GM10248 (cell line): ENCODE data around the gene UBLCP1.
A peak's percentile ranks its signal among the peaks of the same experiment; 100 is the strongest.
"Not testable (repeated sequence)": the region's sequence is repeated elsewhere in the genome, so short reads cannot be mapped to it uniquely, and the experiment has no call there.

Experiments used
- CTCF ChIA-PET: fragments of 300-600 bp; sonication (Branson Sonifier 250); formaldehyde crosslinking; extraction: SDS; loops from one replicate; lab custom pipeline; 2021; ENCODE audit warnings: antibody characterized with exemption; lab: Yijun Ruan, JAX
- POLR2A ChIA-PET: fragments of 350-650 bp; sonication (Branson Sonifier 250); formaldehyde crosslinking; extraction: SDS; loops from one replicate; lab custom pipeline; 2020; ENCODE audit warnings: antibody characterized with exemption; lab: Yijun Ruan, JAX
- DNase-seq: peaks from one replicate; pipeline ENCODE4 v3.0.0; 2012; ENCODE audit errors: extremely low spot score
- TF ChIP-seq, protein P1 (sequence below): IDR thresholded peaks from 2 replicates; pipeline ENCODE4 v1.5.1; 2012; ENCODE audit warnings: mild to moderate bottlenecking, low read depth; ENCODE audit errors: extremely low read depth, missing control alignments, control extremely low read depth

UBLCP1 gene

GRCh38 chr5:159286420-159287035, 23.4 kb downstream of the UBLCP1 start:
- POLR2A ChIA-PET = no interaction called here
- CTCF ChIA-PET = interaction anchor here (0.8 to 4.4 kb wide), 7 partner anchors 9 to 701 kb away, joined by 3 to 30 read pairs (median 5); no protein-coding TSS in a partner anchor
- TF ChIP-seq, protein P1, sequence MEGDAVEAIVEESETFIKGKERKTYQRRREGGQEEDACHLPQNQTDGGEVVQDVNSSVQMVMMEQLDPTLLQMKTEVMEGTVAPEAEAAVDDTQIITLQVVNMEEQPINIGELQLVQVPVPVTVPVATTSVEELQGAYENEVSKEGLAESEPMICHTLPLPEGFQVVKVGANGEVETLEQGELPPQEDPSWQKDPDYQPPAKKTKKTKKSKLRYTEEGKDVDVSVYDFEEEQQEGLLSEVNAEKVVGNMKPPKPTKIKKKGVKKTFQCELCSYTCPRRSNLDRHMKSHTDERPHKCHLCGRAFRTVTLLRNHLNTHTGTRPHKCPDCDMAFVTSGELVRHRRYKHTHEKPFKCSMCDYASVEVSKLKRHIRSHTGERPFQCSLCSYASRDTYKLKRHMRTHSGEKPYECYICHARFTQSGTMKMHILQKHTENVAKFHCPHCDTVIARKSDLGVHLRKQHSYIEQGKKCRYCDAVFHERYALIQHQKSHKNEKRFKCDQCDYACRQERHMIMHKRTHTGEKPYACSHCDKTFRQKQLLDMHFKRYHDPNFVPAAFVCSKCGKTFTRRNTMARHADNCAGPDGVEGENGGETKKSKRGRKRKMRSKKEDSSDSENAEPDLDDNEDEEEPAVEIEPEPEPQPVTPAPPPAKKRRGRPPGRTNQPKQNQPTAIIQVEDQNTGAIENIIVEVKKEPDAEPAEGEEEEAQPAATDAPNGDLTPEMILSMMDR = peak; percentile 44
- DNase-seq = no peak

GRCh38 chr5:159290741-159291140, 27.7 kb downstream of the UBLCP1 start:
- DNase-seq = no peak
- CTCF ChIA-PET = interaction anchor here (1.4 to 4.4 kb wide), 2 partner anchors 12 to 27 kb away, joined by 4 to 14 read pairs; no protein-coding TSS in a partner anchor
- POLR2A ChIA-PET = no interaction called here
- TF ChIP-seq, protein P1 = no peak

- no peak for DNase-seq
- TF ChIP-seq, protein P1 = no peak
- POLR2A ChIA-PET = no interaction called here
- CTCF ChIA-PET = interaction anchor here (0.8 to 1.0 kb wide), 3 partner anchors 8 to 15 kb away, joined by 3 to 4 read pairs (median 3); no protein-coding TSS in a partner anchor
Observed at GRCh38 chr5:159294921-159295320, 31.8 kb downstream of the UBLCP1 start.

GRCh38 chr5:159297300-159297699, 34.2 kb downstream of the UBLCP1 start:
- DNase-seq, POLR2A ChIA-PET, CTCF ChIA-PET: not testable (repeated sequence)

DNA sequence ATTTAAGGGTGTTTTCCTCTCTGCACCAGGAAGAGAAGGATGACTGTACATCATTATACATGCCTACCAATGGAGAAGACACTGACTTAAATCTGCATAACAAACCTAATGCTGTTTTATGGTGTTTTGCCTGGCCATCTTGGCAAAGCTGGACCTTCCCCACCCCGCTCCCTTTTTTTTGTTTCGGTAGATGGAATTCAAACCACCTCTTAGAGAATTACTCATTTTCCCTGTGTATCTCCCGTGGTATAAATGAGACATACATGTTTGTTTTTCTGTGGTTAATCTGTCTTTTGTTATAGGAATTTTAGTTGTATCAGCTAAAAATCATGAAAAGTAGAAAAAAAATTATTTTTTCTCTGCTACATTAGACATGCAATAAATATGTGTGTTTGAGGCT, 38.4 kb downstream of the UBLCP1 start:
- ChIA-PET CTCF (interaction anchor here (1.1 kb wide), 1 partner anchor 16 kb away, joined by 6 read pairs; no protein-coding TSS in a partner anchor), POLR2A (no interaction called here)
- TF ChIP-seq, protein P1 = no peak
- no peak for DNase-seq

DNA sequence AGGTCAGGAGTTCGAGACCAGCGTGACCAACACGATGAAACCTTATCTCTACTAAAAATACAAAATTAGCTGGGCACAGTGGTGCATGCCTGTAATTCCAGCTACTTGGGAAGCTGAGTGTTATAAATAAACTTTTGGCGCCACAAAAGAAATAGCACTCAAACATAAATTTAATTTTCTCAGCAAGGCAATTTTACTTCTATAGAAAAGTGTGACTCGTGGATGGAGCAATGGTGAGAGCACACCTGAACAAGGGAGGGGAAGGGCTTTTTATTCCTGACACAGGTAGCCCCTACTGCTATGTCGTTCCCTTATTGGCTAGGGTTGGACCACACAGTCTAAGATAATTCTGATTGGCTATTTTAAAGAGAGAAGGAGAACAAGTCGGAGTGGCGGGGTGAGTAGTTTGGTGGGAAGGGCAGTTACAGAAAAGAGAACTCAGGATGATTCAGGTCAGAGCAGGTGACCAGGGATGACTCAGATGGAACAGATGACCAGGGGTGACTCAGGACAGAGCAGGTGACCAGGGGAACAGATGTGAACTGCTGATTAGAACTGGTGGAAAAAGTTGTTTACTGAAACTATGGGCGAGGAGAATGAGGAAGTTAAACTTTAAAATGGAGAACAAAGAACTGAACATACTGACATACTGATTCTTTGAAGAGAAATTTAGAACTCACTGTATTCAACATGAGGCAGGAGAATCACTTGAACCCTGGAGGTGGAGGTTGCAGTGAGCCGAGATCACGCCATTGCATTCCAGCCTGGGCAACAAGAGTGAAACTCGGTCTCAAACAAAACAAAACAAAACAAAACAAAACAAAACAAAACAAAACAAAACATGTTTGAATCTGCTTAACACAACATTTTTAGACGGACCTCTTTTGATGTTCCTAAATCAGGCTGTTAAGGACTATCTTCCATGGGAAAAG, 39.1 kb downstream of the UBLCP1 start:
- DNase-seq, POLR2A ChIA-PET: not testable (repeated sequence)
- CTCF ChIA-PET = interaction anchor here (1.1 kb wide), 1 partner anchor 15 kb away, joined by 6 read pairs; no protein-coding TSS in a partner anchor

- no peak for DNase-seq
- ChIA-PET POLR2A (no interaction called here), CTCF (interaction anchor here (0.9 to 2.4 kb wide), 2 partner anchors 14 to 15 kb away, joined by 4 to 9 read pairs; no protein-coding TSS in a partner anchor)
- TF ChIP-seq, protein P1 = no peak
Observed at GRCh38 chr5:159303286-159303685, 40.2 kb downstream of the UBLCP1 start.
